CD4-positive, alpha-beta memory T cell (primary cell): ENCODE results near the gene PALS1. TPM values are rescaled to one million over a fixed set of nuclear protein-coding genes. Genes with fewer than 3 reads are reported as not detected.

Experiments
- CTCF ChIA-PET: fragments of 350-600 bp; sonication (Branson Sonifier 250); formaldehyde crosslinking; loops from one replicate; lab custom pipeline; 2021; ENCODE audit warnings: inconsistent platforms; ENCODE audit not compliant: partially characterized antibody; lab: Charles Lee
- POLR2A ChIA-PET: fragments of 350-600 bp; sonication (Branson Sonifier 250); formaldehyde crosslinking; loops from one replicate; lab custom pipeline; 2021; ENCODE audit not compliant: partially characterized antibody; lab: Charles Lee
- DNase-seq, 5 donors: peaks; one replicate each; pipeline versions ENCODE4 v3.0.0 to v3.0.0-alpha.2; 2020 to 2022; ENCODE audit warnings: mixed read lengths in 1 of 5
- H3K27ac ChIP-seq: one replicate; pipeline ENCODE4 v1.7.0; 2013; ENCODE audit warnings: low read depth, low read length
- H3K27me3 ChIP-seq: 2 replicates; pipeline ENCODE4 v1.7.0; 2013; ENCODE audit warnings: mild to moderate bottlenecking, low read length, moderate library complexity; ENCODE audit not compliant: insufficient read depth
- H3K36me3 ChIP-seq: 2 replicates; pipeline ENCODE4 v1.7.0; 2013; ENCODE audit warnings: mild to moderate bottlenecking, low read length, moderate library complexity; ENCODE audit not compliant: insufficient read depth
- H3K4me1 ChIP-seq: 2 replicates; pipeline ENCODE4 v1.7.0; 2013; ENCODE audit warnings: mild to moderate bottlenecking, low read length, moderate library complexity; ENCODE audit not compliant: insufficient read depth
- H3K4me3 ChIP-seq, 2 donors: one replicate each; pipeline ENCODE4 v1.7.0; 2013; ENCODE audit warnings: low read length in 2 of 2, mild to moderate bottlenecking in 1 of 2
- H3K9me3 ChIP-seq, 2 donors: one replicate each; pipeline ENCODE4 v1.7.0; 2013; ENCODE audit warnings: low read length in 2 of 2, control low read depth in 1 of 2; ENCODE audit not compliant: control insufficient read depth in 1 of 2
- H3K27ac Mint-ChIP-seq, 7 donors: one replicate each; pipeline ENCODE4 v1.8.0; 2020 to 2021; ENCODE audit warnings: mixed read lengths in 7 of 7, mild to moderate bottlenecking in 6 of 7, inconsistent platforms in 3 of 7, moderate library complexity in 3 of 7
- H3K27me3 Mint-ChIP-seq, 2 donors: one replicate each; pipeline ENCODE4 v1.8.0; 2020 to 2021; ENCODE audit warnings: mixed read lengths in 2 of 2
- H3K36me3 Mint-ChIP-seq, 2 donors: one replicate each; pipeline ENCODE4 v1.8.0; 2020 to 2021; ENCODE audit warnings: mixed read lengths in 2 of 2, inconsistent platforms in 1 of 2, mild to moderate bottlenecking in 1 of 2
- H3K4me1 Mint-ChIP-seq, 4 donors: one replicate each; pipeline ENCODE4 v1.8.0; 2020 to 2021; ENCODE audit warnings: mixed read lengths in 4 of 4, mild to moderate bottlenecking in 1 of 4
- H3K4me3 Mint-ChIP-seq, 8 donors: one replicate each; pipeline ENCODE4 v1.8.0; 2020 to 2021; ENCODE audit warnings: mixed read lengths in 8 of 8, mild to moderate bottlenecking in 7 of 8, moderate library complexity in 6 of 8, inconsistent platforms in 3 of 8
- H3K9me3 Mint-ChIP-seq, 8 donors: one replicate each; pipeline ENCODE4 v1.8.0; 2020 to 2021; ENCODE audit warnings: mixed read lengths in 8 of 8, mild to moderate bottlenecking in 5 of 8, inconsistent platforms in 3 of 8, moderate library complexity in 1 of 8
- intact Hi-C: fragments of 100-400 bp; cut with micrococcal nuclease; formaldehyde crosslinking; loops from one replicate; pipeline ENCODE4 v1.15.1; 2023
- polyA plus RNA-seq, 2 donors: library from polyadenylated mRNA; unstranded; fragments of 300-500 nt; fragmentation: Illumina TruSeq; gene quantifications; one replicate each; pipeline ENCODE4 v1.2.3, GENCODE V29; 2021
- total RNA-seq, 2 experiments: library from RNA; stranded (reverse); gene quantifications; one replicate each; pipeline ENCODE4 v1.2.3, GENCODE V29; 2021

The PALS1 gene
- total and polyA plus RNA-seq, 4 experiments from 2014 or later = 2.2 to 18.5 (median 9.8) TPM

DNA sequence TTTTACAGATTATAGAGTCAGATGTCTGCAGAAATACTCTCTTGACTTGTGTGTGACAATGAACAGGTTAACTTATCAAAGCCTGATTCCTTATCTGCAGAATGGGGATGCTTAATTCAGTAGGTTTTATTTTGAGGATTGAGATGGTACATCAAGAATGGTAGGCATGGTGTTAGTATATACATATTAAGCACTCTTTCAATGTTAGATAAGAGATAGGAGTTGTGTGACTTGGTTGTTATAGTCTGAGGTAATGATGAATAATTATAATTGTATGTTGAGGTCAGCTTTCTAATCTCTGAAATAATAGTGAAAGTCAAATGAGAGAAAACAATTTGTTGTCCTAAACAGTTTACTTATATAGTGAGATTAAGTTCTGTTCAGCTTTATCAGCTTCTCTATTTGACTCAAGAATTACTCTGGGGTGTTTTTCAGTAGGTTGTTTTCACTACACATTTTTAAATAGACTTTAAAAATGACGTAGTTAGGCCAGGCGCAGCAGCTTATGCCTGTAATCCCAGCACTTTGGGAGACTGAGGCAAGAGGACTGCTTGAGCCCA lies 11.9 kb downstream of the PALS1 start:
- intact Hi-C loops = no loop called here
- no peak for DNase-seq
- Mint-ChIP-seq H3K4me1 (peaks cover 4 to 11% (median 6%) of the 10 kb centered on the region in 4 donors), H3K27ac (no peak overlapping the region), H3K9me3 (no peaks in the 10 kb centered on the region), H3K36me3 (peaks cover 5 to 6% of the 10 kb centered on the region in 2 donors), H3K27me3 (no peaks in the 10 kb centered on the region), H3K4me3 (no peak overlapping the region)
- Histone ChIP-seq H3K27me3 (no peaks in the 10 kb centered on the region), H3K36me3 (no peaks in the 10 kb centered on the region), H3K27ac (no peak overlapping the region), H3K9me3 (no peaks in the 10 kb centered on the region), H3K4me1 (no peaks in the 10 kb centered on the region), H3K4me3 (no peak overlapping the region)
- ChIA-PET CTCF (interaction anchor here (2.6 kb wide), 1 partner anchor 32 kb away, joined by 11 read pairs; no protein-coding TSS in a partner anchor), POLR2A (interaction anchor here (1.9 kb wide), 1 partner anchor 12 kb away, joined by 6 read pairs; the partner anchor contains the start of gene PALS1)

DNA sequence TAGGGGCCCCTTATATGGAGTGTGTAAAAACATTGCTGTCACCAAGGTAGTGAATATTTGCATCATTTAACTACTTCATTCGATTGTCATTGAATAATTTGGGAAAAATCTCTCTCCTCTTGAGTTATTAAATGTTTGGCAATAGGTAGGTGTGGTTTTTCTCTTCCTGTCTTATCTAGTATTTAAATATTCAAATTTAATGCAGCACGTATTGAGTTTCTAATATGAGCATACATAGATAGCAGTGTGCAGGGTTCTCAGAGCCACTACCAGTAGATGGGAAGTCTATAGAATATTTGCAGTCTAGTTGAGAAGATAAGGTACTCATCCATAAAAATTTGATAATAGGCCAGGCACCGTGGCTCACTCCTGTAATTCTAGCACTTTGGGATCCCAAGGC lies 16.7 kb downstream of the PALS1 start:
- no peak overlapping the region for H3K27ac Mint-ChIP-seq
- peaks cover 5 to 6% of the 10 kb centered on the region in 2 donors for H3K36me3 Mint-ChIP-seq
- peaks cover 1 to 12% (median 5%) of the 10 kb centered on the region in 4 donors for H3K4me1 Mint-ChIP-seq
- intact Hi-C loops = no loop called here
- no peaks in the 10 kb centered on the region for H3K27me3 ChIP-seq
- no peaks in the 10 kb centered on the region for H3K4me1 ChIP-seq
- CTCF ChIA-PET = no interaction called here
- no peak overlapping the region for H3K4me3 ChIP-seq
- no peak for DNase-seq
- H3K9me3 Mint-ChIP-seq = no peaks in the 10 kb centered on the region
- POLR2A ChIA-PET = no interaction called here
- no peak overlapping the region for H3K4me3 Mint-ChIP-seq
- H3K9me3 ChIP-seq = no peaks in the 10 kb centered on the region
- no peaks in the 10 kb centered on the region for H3K27me3 Mint-ChIP-seq
- no peak overlapping the region for H3K27ac ChIP-seq
- H3K36me3 ChIP-seq = no peaks in the 10 kb centered on the region

DNA sequence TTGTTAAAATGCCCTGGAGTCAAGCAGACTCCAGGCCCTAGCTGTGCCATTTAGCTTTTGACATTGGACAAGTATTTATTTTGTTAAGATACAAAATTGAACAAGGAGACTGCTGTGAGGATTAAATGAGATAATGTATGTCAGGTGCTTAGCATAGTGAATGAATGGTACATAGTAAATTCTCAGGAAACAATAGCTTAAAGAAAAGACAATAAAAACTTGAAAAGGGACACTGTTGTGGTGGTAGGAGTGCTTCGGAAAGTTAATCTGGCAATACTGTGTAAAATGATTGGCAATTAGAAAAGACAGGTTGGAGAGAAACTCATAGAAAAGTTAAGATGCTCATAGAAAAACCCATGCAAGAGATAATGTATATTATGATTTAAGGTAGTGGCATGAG lies 19.7 kb downstream of the PALS1 start:
- Histone ChIP-seq H3K27me3 (no peaks in the 10 kb centered on the region), H3K9me3 (no peaks in the 10 kb centered on the region), H3K27ac (no peak overlapping the region), H3K36me3 (no peaks in the 10 kb centered on the region), H3K4me1 (no peaks in the 10 kb centered on the region), H3K4me3 (no peak overlapping the region)
- no peaks in the 10 kb centered on the region for H3K9me3 Mint-ChIP-seq
- no peak overlapping the region for H3K4me3 Mint-ChIP-seq
- peak overlapping the region in 2 of 7 donors; percentile 5 to 13 for H3K27ac Mint-ChIP-seq
- H3K4me1 Mint-ChIP-seq = peaks cover 0 to 11% (median 6%) of the 10 kb centered on the region in 4 donors
- DNase-seq = no peak
- peaks cover 5 to 6% of the 10 kb centered on the region in 2 donors for H3K36me3 Mint-ChIP-seq
- intact Hi-C loops = no loop called here
- POLR2A ChIA-PET = no interaction called here
- H3K27me3 Mint-ChIP-seq = no peaks in the 10 kb centered on the region
- CTCF ChIA-PET = interaction anchor here (0.7 to 2.2 kb wide), 2 partner anchors 25 to 58 kb away, joined by 3 to 5 read pairs; no protein-coding TSS in a partner anchor

DNA sequence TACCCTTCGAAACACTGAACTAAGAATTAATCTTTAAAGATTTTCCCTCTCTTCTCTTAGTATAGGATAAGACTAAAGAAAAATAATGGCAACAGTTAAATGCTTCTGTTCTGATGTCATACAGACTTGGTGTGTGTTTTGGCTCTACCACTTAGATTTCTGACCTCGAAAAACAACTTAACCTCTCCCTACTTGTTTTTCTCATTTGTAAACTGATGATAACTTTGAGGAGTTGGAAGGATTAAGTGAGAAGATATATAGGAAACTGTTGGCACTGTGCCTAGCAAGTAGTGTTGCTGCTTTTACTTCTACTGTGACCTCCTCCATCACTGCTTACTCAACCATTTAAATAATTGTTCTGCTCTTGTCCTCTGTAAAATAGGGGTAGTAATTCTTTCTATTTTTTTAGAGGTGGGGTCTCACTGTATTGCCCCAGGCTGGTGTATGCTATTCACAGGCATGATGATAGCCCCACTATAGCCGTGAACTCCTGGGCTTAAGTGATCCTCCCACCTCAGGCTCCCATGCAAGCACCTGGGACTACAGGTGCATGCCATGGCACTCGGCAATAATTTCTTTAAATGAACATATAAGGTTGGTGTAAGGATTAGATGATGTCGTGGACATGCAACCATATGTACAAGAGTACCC lies 22.4 kb downstream of the PALS1 start:
- Histone ChIP-seq H3K4me1 (peaks cover 6% of the 10 kb centered on the region), H3K9me3 (no peaks in the 10 kb centered on the region), H3K36me3 (no peaks in the 10 kb centered on the region), H3K4me3 (no peak overlapping the region), H3K27ac (no peak overlapping the region), H3K27me3 (no peaks in the 10 kb centered on the region)
- Mint-ChIP-seq H3K9me3 (no peaks in the 10 kb centered on the region), H3K27ac (peak overlapping the region in 2 of 7 donors; percentile 12 to 33), H3K36me3 (no peaks in the 10 kb centered on the region), H3K4me3 (no peak overlapping the region), H3K4me1 (peaks cover 0 to 19% (median 13%) of the 10 kb centered on the region in 4 donors), H3K27me3 (no peaks in the 10 kb centered on the region)
- no peak for DNase-seq
- intact Hi-C loops = no loop called here
- ChIA-PET CTCF (interaction anchor here (1.3 kb wide), 1 partner anchor 97 kb away, joined by 3 read pairs; no protein-coding TSS in a partner anchor), POLR2A (no interaction called here)

DNA sequence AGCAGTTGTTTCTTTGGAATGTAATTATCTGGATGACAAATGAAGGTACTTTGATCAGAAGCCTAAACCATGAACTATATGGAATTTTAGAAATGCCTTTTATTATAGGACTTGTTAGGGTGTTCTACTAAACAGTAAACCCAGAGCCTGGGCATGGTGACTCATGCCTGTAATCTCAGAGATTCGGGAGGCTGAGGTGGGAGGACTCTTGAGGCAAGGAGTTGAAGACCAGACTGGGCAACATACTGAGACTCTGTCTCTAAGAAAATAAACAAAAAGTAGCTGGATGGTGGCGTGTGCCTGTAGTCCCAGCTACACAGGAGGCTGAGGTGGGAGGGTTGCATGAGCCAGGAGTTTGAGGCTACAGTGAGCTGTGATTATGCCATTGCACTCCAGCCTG lies 23.9 kb downstream of the PALS1 start:
- Mint-ChIP-seq H3K9me3 (no peaks in the 10 kb centered on the region), H3K36me3 (no peaks in the 10 kb centered on the region), H3K27me3 (no peaks in the 10 kb centered on the region), H3K4me3 (no peak overlapping the region), H3K4me1 (peaks cover 4 to 27% (median 14%) of the 10 kb centered on the region in 4 donors), H3K27ac (peak overlapping the region in 2 of 7 donors; percentile 9 to 37)
- POLR2A ChIA-PET = no interaction called here
- no peak overlapping the region for H3K27ac ChIP-seq
- H3K27me3 ChIP-seq = no peaks in the 10 kb centered on the region
- intact Hi-C loops = no loop called here
- peaks cover 6% of the 10 kb centered on the region for H3K4me1 ChIP-seq
- CTCF ChIA-PET = interaction anchor here (1.1 to 1.3 kb wide), 2 partner anchors 21 to 99 kb away, joined by 3 to 5 read pairs; no protein-coding TSS in a partner anchor
- H3K4me3 ChIP-seq = no peak overlapping the region
- no peaks in the 10 kb centered on the region for H3K9me3 ChIP-seq
- DNase-seq = no peak
- no peaks in the 10 kb centered on the region for H3K36me3 ChIP-seq

DNA sequence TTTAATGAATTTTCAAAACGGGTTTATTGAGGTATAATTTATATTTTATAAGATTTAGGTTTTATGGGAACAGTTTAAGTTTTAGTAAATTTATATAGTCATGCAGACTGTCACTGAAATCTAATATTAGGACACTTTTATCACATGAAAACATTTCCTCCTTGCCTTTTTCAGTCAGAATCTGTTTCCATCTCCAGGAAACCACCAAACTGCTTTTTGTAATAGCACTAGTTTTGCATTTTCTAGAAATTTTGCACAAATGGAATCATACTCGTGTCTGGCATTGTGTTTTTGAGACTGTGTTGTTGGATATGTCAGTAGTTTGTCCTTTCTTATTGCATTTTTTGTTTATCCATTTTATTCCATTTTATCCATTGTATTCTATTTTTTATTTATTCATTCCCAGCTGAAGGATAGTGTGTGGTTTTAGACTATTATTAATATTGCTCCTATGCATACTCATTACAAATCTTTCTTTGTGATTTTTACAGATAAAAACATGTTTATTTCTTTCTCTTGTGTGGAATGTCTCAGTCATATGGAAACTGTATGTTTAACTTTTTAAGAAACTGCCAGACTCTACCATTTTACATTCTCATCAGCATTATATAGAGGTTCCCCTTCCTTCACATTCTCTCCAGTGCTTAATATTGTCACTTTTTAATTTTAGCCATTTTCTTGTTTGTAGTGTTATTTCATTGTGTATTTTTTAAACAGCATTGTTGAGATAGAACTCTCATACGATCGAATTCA lies 26.5 kb downstream of the PALS1 start:
- H3K27ac ChIP-seq = no peak overlapping the region
- no peaks in the 10 kb centered on the region for H3K27me3 ChIP-seq
- Mint-ChIP-seq H3K27me3 (no peaks in the 10 kb centered on the region), H3K4me1 (peaks cover 4 to 24% (median 14%) of the 10 kb centered on the region in 4 donors), H3K9me3 (peaks cover 0 to 2% (median 0%) of the 10 kb centered on the region in 8 donors), H3K4me3 (peak overlapping the region in 1 of 8 donors; percentile 4), H3K27ac (peak overlapping the region in 3 of 7 donors; percentile 24 to 55 (median 49)), H3K36me3 (peaks cover 8 to 15% of the 10 kb centered on the region in 2 donors)
- no peak overlapping the region for H3K4me3 ChIP-seq
- CTCF ChIA-PET = no interaction called here
- H3K9me3 ChIP-seq = no peaks in the 10 kb centered on the region
- peaks cover 3% of the 10 kb centered on the region for H3K36me3 ChIP-seq
- peaks cover 6% of the 10 kb centered on the region for H3K4me1 ChIP-seq
- intact Hi-C loops = no loop called here
- DNase-seq = no peak
- POLR2A ChIA-PET = no interaction called here
